Coronary artery (tissue), 2 donors: ENCODE measurements around the gene GPRC5D.

ENCODE experiments used
- DNase-seq: peaks from one replicate; pipeline ENCODE4 v3.0.0-alpha.2; 2017; ENCODE audit warnings: low spot score
- H3K27ac ChIP-seq, 2 donors: fragments of 200-600 bp; sonication (generic); one replicate each; pipeline ENCODE4 v1.5.1; 2016 to 2019
- H3K4me3 ChIP-seq: fragments of 200-600 bp; sonication (generic); 2 replicates; pipeline ENCODE4 v1.5.1; 2016; ENCODE audit warnings: mild to moderate bottlenecking, moderate library complexity
- TF ChIP-seq, protein P1 (sequence below): fragments of 200-600 bp; sonication (generic); IDR thresholded peaks from one replicate; pipeline ENCODE4 v1.5.1; 2019; ENCODE audit warnings: antibody characterized with exemption

Gene GPRC5D

DNA sequence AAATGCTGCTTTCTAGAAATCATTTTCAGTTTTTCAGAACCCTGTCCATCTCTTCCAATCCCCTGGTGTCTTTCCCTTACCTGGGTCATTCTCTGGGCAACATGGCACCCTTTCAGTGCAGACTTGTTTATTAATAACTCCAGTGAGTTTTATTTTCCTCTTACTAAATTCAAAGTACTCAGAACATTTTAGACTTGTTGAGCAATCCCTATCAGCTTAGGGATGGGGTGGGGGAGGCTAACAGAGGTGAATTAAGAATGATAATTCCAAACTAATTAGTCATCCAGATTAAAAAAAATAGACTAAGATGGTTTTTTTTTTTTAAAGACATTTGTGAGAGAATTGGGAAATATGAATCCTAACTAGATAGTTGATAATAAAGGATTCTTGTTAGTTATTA lies 49.9 kb downstream of the GPRC5D start:
- TF ChIP-seq, protein P1, sequence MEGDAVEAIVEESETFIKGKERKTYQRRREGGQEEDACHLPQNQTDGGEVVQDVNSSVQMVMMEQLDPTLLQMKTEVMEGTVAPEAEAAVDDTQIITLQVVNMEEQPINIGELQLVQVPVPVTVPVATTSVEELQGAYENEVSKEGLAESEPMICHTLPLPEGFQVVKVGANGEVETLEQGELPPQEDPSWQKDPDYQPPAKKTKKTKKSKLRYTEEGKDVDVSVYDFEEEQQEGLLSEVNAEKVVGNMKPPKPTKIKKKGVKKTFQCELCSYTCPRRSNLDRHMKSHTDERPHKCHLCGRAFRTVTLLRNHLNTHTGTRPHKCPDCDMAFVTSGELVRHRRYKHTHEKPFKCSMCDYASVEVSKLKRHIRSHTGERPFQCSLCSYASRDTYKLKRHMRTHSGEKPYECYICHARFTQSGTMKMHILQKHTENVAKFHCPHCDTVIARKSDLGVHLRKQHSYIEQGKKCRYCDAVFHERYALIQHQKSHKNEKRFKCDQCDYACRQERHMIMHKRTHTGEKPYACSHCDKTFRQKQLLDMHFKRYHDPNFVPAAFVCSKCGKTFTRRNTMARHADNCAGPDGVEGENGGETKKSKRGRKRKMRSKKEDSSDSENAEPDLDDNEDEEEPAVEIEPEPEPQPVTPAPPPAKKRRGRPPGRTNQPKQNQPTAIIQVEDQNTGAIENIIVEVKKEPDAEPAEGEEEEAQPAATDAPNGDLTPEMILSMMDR: no peak
- Histone ChIP-seq H3K4me3 (peak overlapping the region; percentile 9), H3K27ac (peak overlapping the region; percentile 95 to 96)
- DNase-seq: no peak

DNA sequence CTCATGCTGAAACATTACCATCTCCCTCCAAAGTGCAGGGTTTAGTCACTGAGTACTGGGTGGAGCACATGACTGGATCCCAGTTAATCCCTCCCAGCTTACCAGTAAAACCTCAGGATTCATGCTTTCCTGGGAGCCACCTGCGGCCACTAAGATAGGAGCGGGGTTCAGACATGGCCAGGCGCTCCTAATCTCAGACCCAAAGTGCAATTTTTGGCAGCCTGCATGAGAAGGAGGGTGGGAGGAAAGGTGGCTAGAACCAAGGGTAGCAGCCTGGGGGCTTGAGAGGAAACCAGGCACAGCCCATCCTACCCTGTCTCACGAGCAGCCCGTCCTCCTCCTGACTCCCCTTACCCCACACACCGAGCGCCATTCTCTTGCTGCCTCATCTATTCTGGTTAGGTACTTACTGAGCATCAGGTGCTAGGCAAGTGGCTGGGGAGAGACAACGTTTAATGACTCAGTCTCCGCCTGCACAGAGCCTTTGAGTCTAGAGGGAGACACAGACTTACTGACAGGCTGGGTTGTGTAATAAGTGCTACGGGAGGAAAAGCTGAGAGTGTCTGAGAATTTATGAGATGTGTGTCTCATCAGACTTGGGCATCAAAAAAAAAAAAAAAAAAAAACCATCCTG lies 50.7 kb downstream of the GPRC5D start:
- H3K4me3 ChIP-seq: peak overlapping the region; percentile 40
- TF ChIP-seq, protein P1: no peak
- peak; percentile 86 for DNase-seq
- peak overlapping the region; percentile 95 to 96 for H3K27ac ChIP-seq

DNA sequence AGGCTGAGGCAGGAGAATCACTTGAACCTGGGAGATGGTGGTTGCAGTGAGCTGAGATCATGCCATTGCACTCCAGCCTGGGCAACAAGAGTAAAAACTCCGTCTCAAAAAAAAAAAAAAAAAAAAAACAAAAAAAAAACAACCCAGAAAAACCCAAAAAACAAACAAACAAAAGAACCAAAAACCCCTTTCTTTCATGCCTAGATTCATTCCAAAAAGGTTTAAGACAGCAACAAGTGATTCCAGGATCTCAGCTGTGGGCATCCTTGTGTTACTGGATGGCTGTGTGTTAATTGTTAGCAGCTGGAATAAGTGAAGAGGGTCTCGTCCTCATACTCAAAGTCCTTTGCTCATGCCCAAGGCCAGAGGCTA lies 51.2 kb downstream of the GPRC5D start:
- TF ChIP-seq, protein P1: no peak
- no peak for DNase-seq
- no peak overlapping the region for H3K4me3 ChIP-seq
- peak overlapping the region; percentile 95 to 96 for H3K27ac ChIP-seq

DNA sequence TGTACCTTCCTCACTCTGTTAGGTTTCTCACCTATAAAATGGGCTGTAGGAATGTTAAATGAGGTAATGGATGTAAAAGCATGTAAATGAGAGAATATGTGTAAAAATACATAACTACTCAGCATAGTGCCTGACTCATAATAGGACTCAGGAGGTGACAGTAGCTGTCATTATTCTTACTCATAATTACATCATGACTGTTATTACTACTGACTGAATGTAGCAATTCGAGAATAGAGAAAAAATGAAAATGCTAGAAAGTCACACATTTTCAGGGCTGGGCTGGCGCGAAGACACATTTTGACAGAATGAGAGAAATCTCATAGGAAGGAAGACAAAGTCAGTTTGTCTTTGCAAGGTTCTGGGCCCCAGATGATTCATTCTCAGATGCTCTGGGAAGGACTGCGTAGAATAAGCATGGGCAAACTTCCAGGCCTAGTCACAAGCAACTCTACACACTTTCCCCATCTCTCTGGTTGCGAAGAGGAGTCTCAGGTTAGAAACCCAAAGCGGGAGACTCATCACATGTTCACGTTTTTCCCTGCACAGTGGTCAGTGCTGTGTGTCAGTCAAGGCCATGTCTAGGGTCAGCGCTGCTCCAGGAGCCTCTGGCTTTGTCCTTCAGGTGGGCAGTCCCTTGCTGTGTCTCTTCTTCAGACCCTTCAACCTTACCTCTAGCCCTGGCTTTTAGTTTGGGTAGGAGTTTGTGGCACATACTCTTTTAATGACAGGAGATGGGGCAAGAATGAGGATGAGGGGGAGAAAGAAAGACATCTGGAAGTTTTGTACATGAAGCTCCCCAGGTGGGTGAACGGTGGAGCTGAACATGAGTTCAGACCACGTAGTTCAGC lies 52.2 kb downstream of the GPRC5D start:
- DNase-seq: no peak
- TF ChIP-seq, protein P1: no peak
- H3K27ac ChIP-seq: peak overlapping the region; percentile 95 to 96
- no peak overlapping the region for H3K4me3 ChIP-seq

DNA sequence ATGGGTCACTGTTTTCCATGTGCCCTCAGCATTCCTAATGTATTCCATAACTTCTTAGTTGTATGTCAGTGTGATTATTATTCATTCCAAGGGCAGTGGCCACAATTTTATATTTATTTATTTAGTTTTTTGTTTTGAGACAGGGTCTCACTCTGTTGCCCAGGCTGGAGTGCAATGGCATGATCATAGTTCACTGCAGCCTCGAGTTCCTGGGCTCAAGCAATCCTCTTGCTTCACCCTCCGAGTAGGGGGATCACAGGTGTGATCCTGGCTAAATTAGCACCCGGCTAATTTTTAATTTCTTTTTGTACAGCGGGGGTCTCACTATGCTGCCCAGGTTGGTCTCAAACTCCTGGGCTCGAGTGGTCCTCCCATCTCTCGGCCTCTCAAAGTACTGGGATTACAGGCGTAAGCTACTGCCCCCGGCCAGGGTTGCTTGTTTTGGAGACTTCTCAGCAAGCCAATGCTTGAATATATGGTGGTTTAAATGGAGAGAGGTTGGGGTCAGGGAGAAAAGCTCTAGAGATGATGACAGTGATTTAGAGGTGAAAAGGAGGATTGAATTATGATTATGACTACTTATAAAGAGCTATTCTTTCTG lies 53.0 kb downstream of the GPRC5D start:
- TF ChIP-seq, protein P1: no peak
- DNase-seq: no peak

DNA sequence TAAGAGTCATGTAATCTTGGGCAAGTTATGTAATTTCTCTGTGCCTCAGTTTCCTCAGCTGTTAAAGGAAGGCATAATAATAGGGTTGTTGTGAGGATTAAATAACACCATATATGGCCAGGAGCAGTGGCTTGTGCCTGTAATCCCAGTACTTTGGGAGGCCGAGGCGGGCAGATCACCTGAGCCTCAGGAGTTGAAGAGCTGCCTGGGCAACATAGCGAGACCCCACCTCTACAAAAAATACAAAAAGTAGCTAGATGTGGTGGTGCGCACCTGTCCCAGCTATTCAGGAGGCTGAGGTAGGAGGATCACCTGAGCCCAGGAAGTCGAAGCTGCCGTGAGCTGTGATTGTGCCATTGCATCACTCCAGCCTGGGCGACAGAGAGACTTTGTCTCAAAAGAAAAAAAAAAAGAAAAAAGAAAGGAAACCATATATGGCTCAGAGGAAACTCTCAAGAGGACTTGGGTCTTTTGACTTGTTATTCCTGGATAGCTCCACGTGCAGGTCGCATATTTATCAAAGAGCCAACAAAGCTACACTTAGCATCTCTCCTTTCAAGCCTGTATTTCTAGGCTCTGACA lies 53.7 kb downstream of the GPRC5D start:
- TF ChIP-seq, protein P1: no peak
- no peak overlapping the region for H3K4me3 ChIP-seq

More for the DNA sequence above, 53.0 kb downstream of the GPRC5D start:
- H3K4me3 ChIP-seq: no peak overlapping the region
- H3K27ac ChIP-seq: peak overlapping the region; percentile 95 to 96

More for the DNA sequence above, 53.7 kb downstream of the GPRC5D start:
- peak overlapping the region; percentile 66 to 96 for H3K27ac ChIP-seq
- DNase-seq: no peak
